RCC 7860 (cell line): ENCODE data around the gene GUCY2C.
"Not testable (repeated sequence)": the region's sequence is repeated elsewhere in the genome, so short reads cannot be mapped to it uniquely, and the experiment has no call there.

ENCODE experiments used
- DNase-seq: peaks from one replicate; pipeline ENCODE4 v3.0.0-alpha.2; 2015; ENCODE audit warnings: low spot score
- FAIRE-seq: peaks from 2 replicates; lab custom pipeline; 2012; peaks lifted over from hg19 to GRCh38; lab: Jason Lieb, UNC

Gene GUCY2C

DNA sequence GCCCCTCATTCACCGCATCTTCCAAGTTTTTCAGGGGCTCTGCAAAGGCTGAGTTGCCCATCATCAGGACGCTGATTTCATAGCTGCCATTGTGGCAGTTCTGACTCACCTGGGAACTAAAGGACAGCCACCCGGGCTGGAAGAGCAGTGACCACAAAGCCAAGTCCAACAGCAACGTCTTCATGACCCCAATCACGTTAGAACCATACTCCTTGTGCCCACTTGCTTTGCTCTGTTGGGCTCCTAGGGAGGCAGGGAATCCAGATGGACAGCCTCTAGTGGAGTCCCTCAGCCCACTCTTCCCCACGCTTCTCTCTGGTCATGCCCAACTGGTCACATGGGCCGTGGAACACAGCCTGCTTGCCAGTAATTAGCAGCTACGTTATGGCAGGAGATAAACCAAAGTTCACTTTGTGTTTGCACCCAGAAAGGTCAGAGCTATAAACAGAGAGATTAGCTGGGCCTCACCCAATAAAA lies at the start of gene GUCY2C:
GUCY2C (minus strand) TSS at position 335 of the 477 bp plus-strand sequence; CDS start at position 184, 151 bp downstream.
- no peak for FAIRE-seq
- DNase-seq = no peak

DNA sequence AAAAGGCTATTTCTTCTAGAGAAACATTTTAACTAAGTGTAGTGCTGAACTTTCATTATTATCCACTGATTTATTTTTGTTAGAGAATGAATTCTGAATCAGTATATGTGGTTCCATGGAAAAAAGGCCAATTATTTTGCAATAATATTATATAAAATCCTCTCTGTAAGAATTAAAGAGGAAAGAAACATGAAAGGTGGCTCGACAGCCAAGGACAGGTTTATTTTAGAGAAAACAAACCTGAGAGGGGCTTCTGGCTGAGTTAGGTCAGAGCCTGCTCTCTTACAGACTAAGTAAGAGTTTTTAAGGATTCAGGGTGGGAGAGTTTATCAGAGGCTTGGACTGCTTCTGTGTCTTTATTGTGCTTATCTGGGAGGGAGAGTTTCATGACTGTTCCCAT lies 46.7 kb upstream of the GUCY2C start:
- FAIRE-seq = no peak
- no peak for DNase-seq

DNA sequence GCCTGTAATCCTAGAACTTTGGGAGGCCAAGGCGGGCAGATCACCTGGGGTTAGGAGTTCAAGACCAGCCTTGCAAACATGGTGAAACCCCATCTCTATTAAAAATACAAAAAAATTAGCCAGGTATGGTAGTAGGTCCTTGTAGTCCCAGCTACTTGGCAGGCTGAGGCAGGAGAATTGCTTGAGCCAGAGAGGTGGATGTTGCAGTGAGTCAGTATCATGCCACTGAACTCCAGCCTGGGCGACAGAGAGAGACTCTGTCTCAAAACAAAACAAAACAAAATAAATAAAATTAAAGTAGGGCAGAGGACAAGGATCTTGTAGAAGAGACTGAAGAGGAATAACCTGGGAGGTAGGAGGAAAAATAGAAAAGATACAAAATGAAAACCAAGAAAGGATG lies 45.5 kb upstream of the GUCY2C start:
- no peak for FAIRE-seq

DNA sequence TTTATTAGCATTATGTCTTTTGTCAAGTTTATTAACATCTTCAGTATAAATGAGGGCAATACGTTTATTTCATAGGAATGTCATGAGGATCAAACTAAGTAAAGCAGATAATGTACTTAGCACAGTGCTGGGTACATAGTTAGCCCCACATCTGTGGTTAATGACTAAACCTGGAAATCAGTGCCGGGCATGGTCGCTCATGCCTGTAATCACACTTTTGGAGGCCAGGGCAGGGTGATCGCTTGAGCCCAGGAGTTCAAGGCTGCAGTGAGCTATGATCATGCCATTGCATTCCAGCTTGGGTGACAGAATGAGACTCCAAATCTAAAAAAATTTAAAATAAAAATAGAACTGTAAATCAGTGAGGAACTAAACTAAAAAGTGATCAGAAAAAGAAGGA lies 44.8 kb upstream of the GUCY2C start:
- FAIRE-seq (peak; percentile 10), DNase-seq (peak; percentile 18)

More for the DNA sequence above, 45.5 kb upstream of the GUCY2C start:
- no peak for DNase-seq

DNA sequence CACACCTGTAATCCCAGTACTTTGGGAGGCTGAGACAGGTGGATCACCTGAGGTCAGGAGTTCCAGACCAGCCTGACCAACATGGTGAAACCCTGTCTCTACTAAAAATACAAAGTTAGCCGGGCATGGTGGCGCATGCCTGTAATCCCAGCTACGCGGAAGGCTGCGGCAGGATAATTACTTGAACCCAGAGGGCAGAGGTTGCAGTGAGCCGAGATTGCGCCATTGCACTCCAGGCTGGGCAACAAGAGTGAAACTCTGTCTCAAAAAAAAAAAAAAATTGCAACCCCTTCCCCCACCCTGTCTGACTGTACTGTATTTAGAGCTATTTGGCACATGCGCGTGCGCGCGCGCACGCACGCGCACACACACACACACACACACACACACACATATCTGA lies 40.0 kb upstream of the GUCY2C start:
- FAIRE-seq, DNase-seq: not testable (repeated sequence)

GRCh38 chr12:14731821-14732220 lies 35.4 kb upstream of the GUCY2C start:
- FAIRE-seq (no peak), DNase-seq (no peak)

DNA sequence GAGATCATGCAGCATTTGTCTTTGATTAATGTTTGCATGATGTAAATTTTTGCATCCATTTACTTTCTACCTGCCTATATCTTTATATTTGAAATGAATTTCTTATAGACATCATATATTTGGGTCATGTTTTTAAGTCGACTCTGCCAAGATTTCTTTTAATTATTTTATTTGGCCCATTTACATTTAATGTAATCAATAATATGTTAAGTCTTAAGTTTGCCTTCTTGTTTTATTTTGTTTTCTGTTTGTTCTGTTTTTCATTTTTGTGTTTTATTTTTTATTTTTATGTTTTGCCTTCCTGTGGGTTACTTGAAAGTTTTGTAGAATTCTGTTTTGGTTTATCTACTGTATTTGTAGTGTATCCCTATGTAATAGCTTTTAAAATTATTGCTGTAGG lies 33.2 kb upstream of the GUCY2C start:
- DNase-seq = no peak
- no peak for FAIRE-seq

- DNase-seq (peak; percentile 23), FAIRE-seq (no peak)
Observed at GRCh38 chr12:14723763-14724162, 27.4 kb upstream of the GUCY2C start.

DNA sequence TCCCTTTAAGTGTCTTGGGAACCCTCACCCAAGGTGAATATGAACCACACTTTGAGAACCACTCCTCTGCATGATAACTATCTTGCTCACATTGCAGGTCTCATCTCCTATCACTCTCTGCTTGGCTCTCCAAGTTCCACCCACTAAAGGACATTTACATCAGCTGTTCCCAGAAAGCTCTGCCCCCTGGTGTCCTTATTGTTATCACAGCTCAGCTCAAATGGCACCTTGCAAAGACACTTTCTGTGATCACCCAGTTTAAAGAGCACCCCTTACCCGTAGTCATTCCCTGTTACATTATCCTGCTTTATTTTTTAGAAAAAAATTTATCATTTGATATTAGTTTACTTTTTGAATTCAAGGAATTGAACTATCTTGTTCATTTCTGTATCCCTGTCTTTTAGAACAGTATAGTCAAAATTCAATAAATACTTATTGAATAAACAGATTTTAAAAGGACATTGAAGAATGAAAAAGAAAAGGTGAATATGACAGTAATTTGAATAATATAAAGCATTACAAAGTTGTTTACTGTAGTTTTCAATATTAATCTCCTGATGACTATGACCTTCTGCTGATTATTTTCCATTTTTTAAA lies 20.5 kb upstream of the GUCY2C start:
- peak; percentile 13 for DNase-seq
- FAIRE-seq = no peak

DNA sequence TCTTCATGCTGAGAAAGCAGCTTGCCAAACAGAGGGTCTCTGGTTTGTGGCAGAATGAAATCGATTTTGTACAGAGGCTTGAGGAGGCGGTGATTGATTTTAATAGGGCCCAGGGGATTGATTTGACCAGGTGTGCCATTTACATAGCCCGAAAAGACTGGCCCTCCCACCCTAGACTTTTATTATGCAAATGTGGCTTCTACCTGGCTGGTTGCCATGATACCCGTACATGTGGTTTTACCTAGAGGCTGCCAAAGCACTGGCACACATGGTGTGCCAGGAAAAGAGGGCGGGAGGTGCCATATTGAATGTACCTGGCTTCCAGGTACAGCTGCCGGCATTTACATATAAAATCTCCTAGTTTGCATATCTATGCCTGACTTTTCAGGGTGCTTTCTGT lies 18.0 kb upstream of the GUCY2C start:
- DNase-seq (no peak), FAIRE-seq (no peak)

DNA sequence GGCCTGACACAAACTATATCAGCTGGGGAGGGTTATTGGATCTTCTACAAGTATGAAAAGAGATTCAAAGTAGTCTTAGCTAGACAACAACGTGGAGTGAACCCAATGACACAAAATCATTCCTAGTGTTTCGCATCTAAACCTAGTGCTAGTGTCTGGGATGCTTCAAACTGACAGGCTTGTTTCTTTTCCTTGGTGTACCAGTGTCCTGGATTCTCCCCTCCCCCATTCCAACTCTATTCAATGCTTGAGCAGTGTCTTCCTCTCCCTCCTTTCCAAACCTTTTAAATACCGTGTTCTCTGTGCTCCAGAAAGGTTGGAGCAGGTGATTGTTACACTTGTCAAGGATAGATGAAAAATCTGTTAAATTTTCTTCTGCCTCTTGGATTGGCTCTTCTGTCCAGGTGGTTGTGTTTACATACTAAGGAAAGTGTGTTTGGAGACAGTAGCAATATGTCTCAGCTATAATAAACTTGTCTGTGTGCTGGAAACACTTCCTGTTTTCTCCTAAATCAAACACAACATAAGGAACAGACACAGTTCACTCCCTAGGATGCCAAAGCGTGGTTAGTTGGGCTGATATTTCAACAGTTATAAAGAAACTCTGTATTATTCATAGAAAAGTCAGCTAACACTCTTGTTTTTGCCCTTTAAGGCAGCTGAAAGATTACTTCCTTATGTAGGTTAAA lies 14.4 kb upstream of the GUCY2C start:
- DNase-seq (no peak), FAIRE-seq (no peak)

DNA sequence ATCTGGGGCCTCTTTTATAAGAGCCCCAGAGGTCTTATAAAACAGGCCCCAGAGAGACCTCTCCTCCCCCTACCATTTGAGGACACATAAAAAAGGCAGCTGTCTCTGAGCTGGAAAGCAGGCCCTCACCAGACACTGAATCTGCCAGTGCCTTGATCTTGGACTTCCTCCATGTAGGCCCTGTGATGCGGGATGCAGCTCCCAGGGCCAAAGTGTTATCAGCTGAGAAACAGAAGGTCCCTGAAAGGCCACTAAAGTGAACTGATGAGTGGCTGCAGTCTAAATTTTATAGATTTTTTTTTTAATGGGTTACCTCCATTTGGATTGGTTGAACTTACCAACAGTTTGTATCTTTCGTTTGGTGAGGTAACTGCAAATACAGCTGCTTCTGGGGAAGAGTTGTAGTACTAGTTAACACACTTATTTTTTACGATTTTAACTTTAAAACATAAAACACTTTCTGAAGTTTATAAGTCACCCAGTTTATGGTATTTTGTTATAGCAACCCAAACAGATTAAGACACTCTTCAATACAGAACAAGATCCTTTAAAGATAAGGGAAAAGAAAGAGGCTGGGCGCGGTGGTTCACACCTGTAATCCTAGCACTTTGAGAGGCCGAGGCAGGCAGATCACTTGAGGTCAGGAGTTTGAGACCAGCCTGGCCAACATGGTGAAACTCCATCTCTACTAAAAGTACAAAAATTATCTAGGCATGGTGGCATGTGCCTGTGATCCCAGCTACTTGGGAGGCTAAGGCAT lies 5.6 kb upstream of the GUCY2C start:
- no peak for DNase-seq
- no peak for FAIRE-seq

- FAIRE-seq = no peak
Observed at GRCh38 chr12:14700935-14701334, 4.5 kb upstream of the GUCY2C start.

GRCh38 chr12:14699923-14700322 lies 3.5 kb upstream of the GUCY2C start:
- FAIRE-seq = no peak
- DNase-seq = no peak

More at GRCh38 chr12:14700935-14701334, 4.5 kb upstream of the GUCY2C start:
- DNase-seq = no peak

DNA sequence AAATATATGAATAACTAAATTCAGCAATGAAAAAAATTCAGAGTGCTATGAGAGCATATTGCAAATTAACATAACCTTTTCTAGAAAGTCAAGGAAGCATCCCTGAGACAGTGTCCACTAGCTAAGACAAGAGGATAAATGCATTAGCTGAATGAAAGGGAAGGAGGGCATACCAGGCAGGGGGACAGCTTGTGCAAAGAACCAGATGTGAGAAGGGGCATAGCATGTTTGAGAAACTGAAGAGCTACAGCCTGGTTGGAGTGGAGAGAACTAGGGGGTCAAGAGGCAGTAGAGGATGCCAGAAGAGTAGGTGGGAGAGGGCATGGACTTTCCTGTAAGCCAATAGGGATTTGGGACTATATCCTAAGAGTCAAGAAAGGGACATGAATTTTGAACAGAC lies 2.2 kb upstream of the GUCY2C start:
- DNase-seq (no peak), FAIRE-seq (no peak)

GRCh38 chr12:14695715-14696141 lies 671 bp downstream of the GUCY2C start:
- DNase-seq (no peak), FAIRE-seq (no peak)

GRCh38 chr12:14694970-14695369 lies 1.4 kb downstream of the GUCY2C start:
- DNase-seq (no peak), FAIRE-seq (no peak)

DNA sequence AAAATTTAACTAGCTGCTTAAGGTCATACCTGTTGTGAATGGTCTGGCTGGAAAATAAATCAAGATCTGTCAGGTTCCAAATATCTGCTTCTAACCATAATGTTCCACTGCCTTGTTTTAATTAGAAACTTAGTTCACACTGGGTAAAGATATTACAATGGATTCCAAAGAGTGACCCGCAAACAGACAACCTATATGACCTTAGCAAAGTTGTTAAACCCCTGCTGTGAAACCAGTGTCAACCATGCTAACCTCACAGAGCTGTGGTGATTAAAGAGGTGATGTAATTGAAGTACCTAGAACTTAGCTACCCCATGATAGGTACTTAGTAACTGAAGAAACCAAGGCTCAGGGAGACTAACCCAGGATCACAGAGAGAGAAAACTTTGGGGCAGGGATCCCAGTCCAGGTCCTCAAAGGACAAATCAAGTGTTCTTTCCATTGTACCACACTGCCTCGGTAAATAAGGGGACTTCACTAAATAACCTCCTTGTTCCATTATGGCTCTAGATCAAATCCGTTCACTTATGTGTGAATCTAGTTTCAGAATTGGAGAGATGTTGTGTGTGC lies 2.2 kb downstream of the GUCY2C start:
- no peak for FAIRE-seq
- no peak for DNase-seq

DNA sequence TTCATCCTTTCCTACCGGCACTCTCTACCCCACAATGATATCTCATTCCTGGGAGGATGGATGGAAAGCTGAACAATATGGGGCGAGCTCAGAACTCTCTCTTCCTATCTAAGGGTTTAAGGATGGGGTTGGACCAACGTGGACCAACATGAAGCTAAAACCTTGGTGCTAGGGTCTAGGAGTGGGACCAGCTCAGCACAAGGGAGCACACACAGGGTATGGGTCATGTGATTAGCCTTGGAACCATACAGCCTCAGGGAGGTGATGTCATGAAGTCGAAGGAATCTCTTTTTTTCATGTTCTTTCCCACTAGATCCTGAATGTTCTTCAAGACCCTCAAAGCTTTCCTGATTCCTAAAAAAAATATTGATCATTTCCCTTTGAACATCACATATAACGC lies 3.3 kb downstream of the GUCY2C start:
- DNase-seq (no peak), FAIRE-seq (no peak)

GRCh38 chr12:14691560-14691959 lies 4.8 kb downstream of the GUCY2C start:
- DNase-seq = no peak
- no peak for FAIRE-seq

DNA sequence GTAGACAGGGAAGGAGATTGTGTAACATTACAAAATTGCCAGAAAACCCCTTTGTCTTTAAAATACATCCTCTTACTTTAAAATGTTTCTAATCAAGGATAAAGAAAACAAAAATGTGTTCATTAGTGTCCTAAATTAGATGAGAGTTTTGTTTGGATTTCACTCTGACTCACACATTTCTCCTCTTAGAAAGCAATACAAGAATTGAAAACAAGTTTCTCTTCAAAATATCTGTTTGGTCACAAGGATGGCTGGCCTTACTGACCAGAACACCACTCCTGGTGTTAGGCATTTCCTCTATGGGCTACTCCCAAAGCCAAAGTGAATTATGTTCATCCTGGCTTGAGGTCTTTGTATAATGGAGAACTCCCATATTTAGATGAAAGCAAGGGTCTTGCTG lies 6.4 kb downstream of the GUCY2C start:
- DNase-seq (no peak), FAIRE-seq (no peak)
